K562 (cell line): ENCODE results near the gene CCNQ. TPM values are rescaled to one million over a fixed set of nuclear protein-coding genes. Genes with fewer than 3 reads are reported as not detected.

ENCODE experiments used
- ATAC-seq: fragments of 200-7000 bp; cut with Tn5 transposase; 3 replicates; pipeline ENCODE4 v1.9.1; 2020; ENCODE audit warnings: moderate library complexity
- BruUV-seq: library from RNA; stranded (reverse); fragments of 400-500 nt; replicated peaks from 2 replicates; lab custom pipeline; 2021; lab: Mats Ljungman, UMichigan
- CTCF ChIA-PET: fragments of 300-600 bp; formaldehyde crosslinking; extraction: SDS; loops from one replicate; lab custom pipeline; 2021; ENCODE audit warnings: low intra/inter-chr PET ratio; lab: Yijun Ruan, JAX
- POLR2A ChIA-PET: fragments of 300-600, 350-650 bp; sonication (Branson Sonifier 250); formaldehyde crosslinking; extraction: SDS; loops from one replicate; lab custom pipeline; 2021; ENCODE audit warnings: antibody characterized with exemption, inconsistent platforms; lab: Yijun Ruan, JAX
- DNase-seq, 4 experiments: peaks; one replicate each; pipeline versions ENCODE4 v3.0.0 to v3.0.0-alpha.2; 2011 to 2018; ENCODE audit warnings: low spot score in 3 of 4, mixed read lengths in 3 of 4; ENCODE audit errors: extremely low read depth in 1 of 4
- FAIRE-seq: peaks from 2 replicates; lab custom pipeline; 2011; peaks lifted over from hg19 to GRCh38; lab: Jason Lieb, UNC
- H2AFZ ChIP-seq: 2 replicates; pipeline ENCODE4 v1.6.0; 2011; ENCODE audit warnings: low read depth, low read length, control low read depth, inconsistent platforms
- H3K27ac ChIP-seq: fragments of 200-600 bp; 3 replicates; pipeline ENCODE4 v1.8.0; 2011; ENCODE audit warnings: low read depth, mild to moderate bottlenecking, control low read depth, inconsistent platforms, low read length, moderate library complexity, mixed read lengths; ENCODE audit errors: extremely low read depth
- H3K27me3 ChIP-seq, 2 experiments: fragments of 300-600 bp in 1 of 2; 2 replicates in 1 of 2; 3 replicates in 1 of 2; pipeline versions ENCODE4 v1.6.0 to v1.8.0; 2011; ENCODE audit warnings: inconsistent platforms in 2 of 2, low read length in 2 of 2, mild to moderate bottlenecking in 1 of 2, mixed read lengths in 1 of 2, moderate library complexity in 1 of 2; ENCODE audit not compliant: control insufficient read depth in 2 of 2, insufficient read depth in 2 of 2
- H3K36me3 ChIP-seq: fragments of 300-600 bp; 3 replicates; pipeline ENCODE4 v1.8.0; 2011; ENCODE audit warnings: mild to moderate bottlenecking, low read length, inconsistent platforms; ENCODE audit not compliant: control insufficient read depth, insufficient read depth
- H3K4me1 ChIP-seq, 2 experiments: fragments of 200-600 bp in 1 of 2; replicated peaks in 1 of 2; 2 replicates in 1 of 2; 3 replicates in 1 of 2; pipeline versions ENCODE4 v1.5.1 to v1.8.0; 2011; ENCODE audit warnings: inconsistent platforms in 2 of 2, low read length in 2 of 2, mild to moderate bottlenecking in 1 of 2, mixed read lengths in 1 of 2, moderate library complexity in 1 of 2; ENCODE audit not compliant: control insufficient read depth in 2 of 2, insufficient read depth in 2 of 2
- H3K4me2 ChIP-seq: 2 replicates; pipeline ENCODE4 v1.6.1; 2011; ENCODE audit warnings: low read length, control low read depth, inconsistent platforms, mixed read lengths; ENCODE audit not compliant: insufficient read depth
- H3K4me3 ChIP-seq: fragments of 200-600 bp; sonication (generic), shearing (Covaris generic); 2 replicates; pipeline ENCODE4 v1.5.1; 2016; ENCODE audit warnings: control low read depth, inconsistent platforms
- H3K79me2 ChIP-seq: fragments of 200-600 bp; 3 replicates; pipeline ENCODE4 v1.8.0; 2011; ENCODE audit warnings: low read length, inconsistent platforms; ENCODE audit not compliant: control insufficient read depth, insufficient read depth
- H3K9ac ChIP-seq, 2 experiments: 2 replicates each; pipeline versions ENCODE4 v1.6.0 to v1.6.1; 2011; ENCODE audit warnings: low read depth in 2 of 2, low read length in 2 of 2, control low read depth in 1 of 2, inconsistent platforms in 1 of 2, mild to moderate bottlenecking in 1 of 2, mixed read lengths in 1 of 2; ENCODE audit not compliant: insufficient read depth in 1 of 2
- H3K9me1 ChIP-seq: one replicate; pipeline ENCODE4 v1.6.0; 2011; ENCODE audit warnings: inconsistent platforms, mild to moderate bottlenecking, low read length, moderate library complexity; ENCODE audit not compliant: control insufficient read depth, insufficient read depth
- H3K9me3 ChIP-seq: replicated peaks from 2 replicates; pipeline ENCODE4 v1.5.1; 2011; ENCODE audit warnings: low read depth, low read length, inconsistent platforms; ENCODE audit not compliant: control insufficient read depth, insufficient read depth
- H4K20me1 ChIP-seq: replicated peaks from 2 replicates; pipeline ENCODE4 v1.6.1; 2011; ENCODE audit warnings: low read length, inconsistent platforms, mixed read lengths; ENCODE audit not compliant: control insufficient read depth, insufficient read depth
- ATF2 ChIP-seq: sonication (generic); formaldehyde crosslinking; IDR thresholded peaks from 2 replicates; pipeline ENCODE4 v1.8.1; 2022; ENCODE audit warnings: missing genetic modification reagents
- BDP1 ChIP-seq: IDR thresholded peaks from 3 replicates; pipeline ENCODE4 v1.6.1; 2011; ENCODE audit not compliant: insufficient read length, insufficient read depth
- CXXC5 ChIP-seq: fragments of 250-450 bp; sonication (Bioruptor Pico); IDR thresholded peaks from 2 replicates; pipeline ENCODE4 v1.8.0; 2022; ENCODE audit warnings: inconsistent platforms, mild to moderate bottlenecking, moderate library complexity
- DACH1 ChIP-seq: fragments of 450-650 bp; IDR thresholded peaks from 2 replicates; pipeline ENCODE4 v1.6.1; 2018; ENCODE audit not compliant: partially characterized antibody
- DNMT1 ChIP-seq: fragments of 450-650 bp; IDR thresholded peaks from 2 replicates; pipeline ENCODE4 v1.6.1; 2016; ENCODE audit warnings: antibody characterized with exemption, mild to moderate bottlenecking
- E2F5 ChIP-seq: sonication (generic); formaldehyde crosslinking; IDR thresholded peaks from 2 replicates; pipeline ENCODE4 v1.8.0; 2022; ENCODE audit warnings: mild to moderate bottlenecking, missing genetic modification reagents
- EZH2 ChIP-seq: IDR thresholded peaks from 2 replicates; pipeline ENCODE4 v1.6.1; 2012; ENCODE audit warnings: low read depth, mild to moderate bottlenecking, inconsistent platforms, low read length, borderline replicate concordance
- HBP1 ChIP-seq: fragments of 450-650 bp; formaldehyde crosslinking; IDR thresholded peaks from 2 replicates; pipeline ENCODE4 v1.4.0; 2022; ENCODE audit warnings: missing genetic modification characterization
- HMG20A ChIP-seq: fragments of 450-650 bp; formaldehyde crosslinking; conservative IDR thresholded peaks from 2 replicates; pipeline ENCODE4 v1.4.0; 2020; ENCODE audit warnings: mild to moderate bottlenecking, mixed read lengths
- MCM2 ChIP-seq: fragments of 450-650 bp; IDR thresholded peaks from 2 replicates; pipeline ENCODE4 v1.6.1; 2017; ENCODE audit warnings: low read depth, mild to moderate bottlenecking
- NEUROD1 ChIP-seq: fragments of 150-350 bp; IDR thresholded peaks from 2 replicates; pipeline ENCODE4 v1.6.1; 2014; ENCODE audit warnings: borderline replicate concordance, low read length, low read depth; ENCODE audit not compliant: partially characterized antibody
- NFIC ChIP-seq: fragments of 450-650 bp; IDR thresholded peaks from 2 replicates; pipeline ENCODE4 v1.6.1; 2017; ENCODE audit warnings: mild to moderate bottlenecking, inconsistent platforms
- SIN3A ChIP-seq, 2 experiments: fragments of 150-350 bp in 1 of 2; IDR thresholded peaks; 2 replicates each; pipeline ENCODE4 v1.6.1; 2011 to 2016; ENCODE audit warnings: borderline replicate concordance in 2 of 2, low read depth in 2 of 2, low read length in 2 of 2, mild to moderate bottlenecking in 2 of 2, moderate library complexity in 2 of 2; ENCODE audit not compliant: control insufficient read depth in 1 of 2
- SUPT5H ChIP-seq: fragments of 450-650 bp; IDR thresholded peaks from 2 replicates; pipeline ENCODE4 v1.6.1; 2016
- TFAM ChIP-seq: fragments of 250-450 bp; sonication (Bioruptor Pico); conservative IDR thresholded peaks from 2 replicates; pipeline ENCODE4 v1.5.0; 2021; ENCODE audit warnings: mild to moderate bottlenecking, moderate library complexity
- USF2 ChIP-seq: sonication (generic); formaldehyde crosslinking; IDR thresholded peaks from 2 replicates; pipeline ENCODE4 v1.5.0; 2020; ENCODE audit warnings: missing genetic modification reagents
- ZNF384 ChIP-seq: IDR thresholded peaks from 2 replicates; pipeline ENCODE4 v1.6.1; 2012; ENCODE audit warnings: low read depth, low read length, improper control_type of control experiment
- ZNF696 ChIP-seq: fragments of 250-450 bp; sonication (Bioruptor Pico); conservative IDR thresholded peaks from 2 replicates; pipeline ENCODE4 v1.4.0; 2020; ENCODE audit warnings: mild to moderate bottlenecking, moderate library complexity
- WGBS: fragments of 100-300 bp; shearing (Covaris generic); methylation state at CpG from one replicate; pipeline ENCODE4 v1.1.6; 2016; ENCODE audit warnings: low coverage, mixed read lengths; ENCODE audit not compliant: insufficient coverage; ENCODE audit errors: missing lambda C conversion rate; 5-methylcytosine and 5-hydroxymethylcytosine counted together
- in situ Hi-C: fragments of 300-500 bp; cut with MboI; formaldehyde crosslinking; loops from 4 replicates; pipeline ENCODE4 v1.15.0; 2018; ENCODE audit warnings: inconsistent platforms, mixed read lengths
- intact Hi-C: fragments of 100-400 bp; cut with micrococcal nuclease; formaldehyde crosslinking; loops from 2 replicates; pipeline ENCODE4 v1.14.2; 2022
- polyA plus RNA-seq, 8 experiments: library from polyadenylated mRNA; depleted of rRNA in 4 of 8; stranded (reverse) in 5 of 8; unstranded in 3 of 8; fragments of >200 nt; fragmentation: Nextera tagmentation in 2 of 8; fragmentation: Illumina TruSeq in 1 of 8; extraction: Ambion mirVana in 2 of 8; extraction: Trizol in 1 of 8; gene quantifications; 2 replicates each; pipeline versions ENCODE4 v1.2.1 to v1.2.3, GENCODE V29; 2011 to 2014; ENCODE audit warnings: inconsistent platforms in 1 of 8, missing spikeins in 1 of 8
- total RNA-seq, 7 experiments: library from RNA; depleted of rRNA in 6 of 7; stranded (reverse); fragments of >200 nt in 6 of 7; fragmentation: Illumina TruSeq in 2 of 7; extraction: Trizol in 2 of 7; gene quantifications; 2 replicates each; pipeline versions ENCODE4 v1.2.1 to v1.2.3, GENCODE V29; 2011 to 2021; ENCODE audit warnings: low replicate concordance in 1 of 7

The CCNQ gene
- total and polyA plus RNA-seq, 9 of the 15 experiments (the other 6 are each of a cell fraction or from before 2014, with no cell fraction given), result 0.92 to 53.8 (median 25.3) TPM

GRCh38 chrX:153599192-153600031, 473 bp upstream of the CCNQ start:
- peaks cover 14% of the 10 kb centered on the region; the same call in 2 of the 3 replicates for H3K36me3 ChIP-seq
- in situ Hi-C loops, result no loop called here
- H3K4me1 ChIP-seq, result peaks cover 8 to 22% of the 10 kb centered on the region in 2 experiments; a peak in 4 of 5 replicates
- H2AFZ ChIP-seq, result peak overlapping the region; percentile 97
- POLR2A ChIA-PET, result interaction anchor here (0.6 to 1.9 kb wide), 4 partner anchors 9 to 465 kb away, joined by 3 to 12 read pairs (median 3); no protein-coding TSS in a partner anchor
- H3K9me3 ChIP-seq, result no peaks in the 10 kb centered on the region
- TSS peak; percentile 79 for BruUV-seq
- intact Hi-C loops, result no loop called here
- peak; percentile 49 for FAIRE-seq
- H3K79me2 ChIP-seq, result peaks cover 22% of the 10 kb centered on the region; the same call in 2 of the 3 replicates
- H3K27me3 ChIP-seq, result 0 out of 5 replicates have a peak, but pooled peaks cover 0 to 9% of the 10 kb centered on the region in 2 experiments
- CTCF ChIA-PET, result no interaction called here
- H3K9ac ChIP-seq, result peak overlapping the region; percentile 74 to 87
- H4K20me1 ChIP-seq, result no peaks in the 10 kb centered on the region
- peak overlapping the region; percentile 90 for H3K4me2 ChIP-seq
- DNase-seq, result peak; percentile 94 to 96 (median 96)
- H3K9me1 ChIP-seq, result no peaks in the 10 kb centered on the region
- peak overlapping the region; percentile 55; the same call in 2 of the 3 replicates for H3K27ac ChIP-seq
- WGBS, result 1% methylated on average over 24 of the region's 79 CpGs
- ATAC-seq, result peak; percentile 97
- peak overlapping the region; percentile 63 for H3K4me3 ChIP-seq
- TF ChIP-seq DACH1, result no peak
- no peak for TF ChIP-seq EZH2
- TF ChIP-seq BDP1, result no peak
- no peak for TF ChIP-seq NEUROD1
- TF ChIP-seq HMG20A, result no peak
- no peak for TF ChIP-seq ATF2 (CRISPR knock-in tag)
- no peak for TF ChIP-seq NFIC
- peak; percentile 30; the same call in 1 of the 2 replicates for TF ChIP-seq CXXC5
- TF ChIP-seq TFAM (CRISPR knock-in tag), result no peak
- no peak for TF ChIP-seq USF2
- peak; percentile 51 for TF ChIP-seq SUPT5H
- TF ChIP-seq E2F5, result no peak
- TF ChIP-seq ZNF384, result no peak
- no peak for TF ChIP-seq HBP1 (CRISPR knock-in tag)
- TF ChIP-seq DNMT1, result no peak
- no peak for TF ChIP-seq MCM2
- TF ChIP-seq ZNF696, result no peak
- peak in 1 of 2 experiments; percentile 8; a peak in 1 of 4 replicates for TF ChIP-seq SIN3A (IDR thresholded peaks at IDR 0.05; ENCODE audit: borderline replicate concordance in 2 of 2, control insufficient read depth in 1 of 2, low read depth in 2 of 2, low read length in 2 of 2)
